ENCODE data around the gene PBX4.

The PBX4 gene

GRCh38 chr19:19579533-19580361, 38.7 kb downstream of the PBX4 start:
- Histone ChIP-seq H3K4me3 (ENCODE audit: low read depth in 1 of 2, low read length in 1 of 2) (no peak overlapping the region), H3K36me3 (no peaks in the 10 kb centered on the region), H3K9me3 (no peaks in the 10 kb centered on the region), H3K27ac (no peak overlapping the region), H3K27me3 (no peaks in the 10 kb centered on the region), H3K4me1 (ENCODE audit: control insufficient read depth in 1 of 2, insufficient read depth in 1 of 2, low read depth in 1 of 2, low read length in 1 of 2) (no peaks in the 10 kb centered on the region)
- TF ChIP-seq CTCF (IDR thresholded peaks at IDR 0.05) = no peak

- Histone ChIP-seq H3K4me1 (ENCODE audit: control insufficient read depth in 1 of 2, insufficient read depth in 1 of 2, low read depth in 1 of 2, low read length in 1 of 2) (no peaks in the 10 kb centered on the region), H3K9me3 (no peaks in the 10 kb centered on the region), H3K27me3 (no peaks in the 10 kb centered on the region), H3K36me3 (no peaks in the 10 kb centered on the region), H3K27ac (no peak overlapping the region), H3K4me3 (ENCODE audit: low read depth in 1 of 2, low read length in 1 of 2) (no peak overlapping the region)
- no peak for TF ChIP-seq CTCF (IDR thresholded peaks at IDR 0.05)
These were observed 40.2 kb downstream of the PBX4 start for GRCh38 chr19:19578252-19578651.

GRCh38 chr19:19575411-19575810, 43.1 kb downstream of the PBX4 start:
- H3K36me3 ChIP-seq = no peaks in the 10 kb centered on the region
- no peak for TF ChIP-seq CTCF (IDR thresholded peaks at IDR 0.05)
- H3K9me3 ChIP-seq = no peaks in the 10 kb centered on the region

GRCh38 chr19:19571071-19571786, 47.3 kb downstream of the PBX4 start:
- H3K36me3 ChIP-seq = no peaks in the 10 kb centered on the region
- no peaks in the 10 kb centered on the region for H3K9me3 ChIP-seq
- H3K4me1 ChIP-seq (ENCODE audit: control insufficient read depth in 1 of 2, insufficient read depth in 1 of 2, low read depth in 1 of 2, low read length in 1 of 2) = no peaks in the 10 kb centered on the region
- H3K27ac ChIP-seq = no peak overlapping the region
- no peak for TF ChIP-seq CTCF (IDR thresholded peaks at IDR 0.05)
- H3K27me3 ChIP-seq = no peaks in the 10 kb centered on the region
- H3K4me3 ChIP-seq (ENCODE audit: low read depth in 1 of 2, low read length in 1 of 2) = no peak overlapping the region

More at GRCh38 chr19:19575411-19575810, 43.1 kb downstream of the PBX4 start:
- H3K27ac ChIP-seq = no peak overlapping the region
- no peaks in the 10 kb centered on the region for H3K4me1 ChIP-seq (ENCODE audit: control insufficient read depth in 1 of 2, insufficient read depth in 1 of 2, low read depth in 1 of 2, low read length in 1 of 2)
- no peak overlapping the region for H3K4me3 ChIP-seq (ENCODE audit: low read depth in 1 of 2, low read length in 1 of 2)
- H3K27me3 ChIP-seq = no peaks in the 10 kb centered on the region

GRCh38 chr19:19570571-19570970, 47.9 kb downstream of the PBX4 start:
- no peak overlapping the region for H3K4me3 ChIP-seq (ENCODE audit: low read depth in 1 of 2, low read length in 1 of 2)
- TF ChIP-seq CTCF (IDR thresholded peaks at IDR 0.05) = no peak
- H3K27ac ChIP-seq = no peak overlapping the region
- H3K27me3 ChIP-seq = no peaks in the 10 kb centered on the region
- H3K4me1 ChIP-seq (ENCODE audit: control insufficient read depth in 1 of 2, insufficient read depth in 1 of 2, low read depth in 1 of 2, low read length in 1 of 2) = no peaks in the 10 kb centered on the region
- H3K9me3 ChIP-seq = no peaks in the 10 kb centered on the region
- H3K36me3 ChIP-seq = no peaks in the 10 kb centered on the region

All from neutrophil (primary cell).